HCT116 (cell line): ENCODE measurements around the gene DOP1A. TPM values are rescaled to one million over a fixed set of nuclear protein-coding genes. Genes with fewer than 3 reads are reported as not detected.

Experiments
- ATAC-seq: fragments of 200-7000 bp; cut with Tn5 transposase; 2 replicates; pipeline ENCODE4 v1.9.1; 2020; ENCODE audit warnings: mild to moderate bottlenecking, moderate library complexity
- BruUV-seq: library from RNA; stranded (reverse); fragments of 400-500 nt; replicated peaks from 2 replicates; lab custom pipeline; 2021; lab: Mats Ljungman, UMichigan
- CTCF ChIA-PET: fragments of 300-600 bp; sonication (Branson Sonifier 250); formaldehyde crosslinking; loops from one replicate; lab custom pipeline; 2021; ENCODE audit warnings: antibody characterized with exemption; lab: Charles Lee
- POLR2A ChIA-PET: fragments of 300-600, 350-600 bp; sonication (Branson Sonifier 250); formaldehyde crosslinking; loops from one replicate; lab custom pipeline; 2021; ENCODE audit warnings: antibody characterized with exemption; lab: Charles Lee
- RAD21 ChIA-PET, 2 experiments: fragments of 300-600 bp; sonication (Branson Sonifier 250); formaldehyde crosslinking; loops; one replicate each; lab custom pipeline; 2023; ENCODE audit warnings: low total read pairs in 2 of 2; ENCODE audit not compliant: uncharacterized antibody in 2 of 2, unreplicated experiment in 2 of 2, low non-redundant PET in 1 of 2; lab: Charles Lee
- DNase-seq: peaks from one replicate; pipeline ENCODE4 v3.0.0-alpha.2; 2010; ENCODE audit warnings: low read depth, low spot score
- H2AFZ ChIP-seq: fragments of 200-600 bp; shearing (Covaris generic), sonication (generic); 2 replicates; pipeline ENCODE4 v1.6.1; 2017; ENCODE audit warnings: low read depth, mixed run types, mixed read lengths, antibody characterized with exemption, low read length; ENCODE audit not compliant: poor library complexity, severe bottlenecking
- H3K27ac ChIP-seq: 2 replicates; pipeline ENCODE4 v1.5.1; 2012; ENCODE audit warnings: low read depth, low read length
- H3K27me3 ChIP-seq: fragments of 200-600 bp; sonication (generic); 2 replicates; pipeline ENCODE4 v1.6.1; 2016; ENCODE audit warnings: mixed run types, low read length, mixed read lengths; ENCODE audit not compliant: insufficient read depth
- H3K36me3 ChIP-seq, 2 experiments: fragments of 200-500 bp in 1 of 2; fragments of 200-600 bp in 1 of 2; sonication (Bioruptor generic) in 1 of 2; sonication (generic) in 1 of 2; 2 replicates each; pipeline versions ENCODE4 v1.5.1 to v1.6.1; 2014 to 2016; ENCODE audit warnings: low read length in 2 of 2, inconsistent platforms in 1 of 2, mixed read lengths in 1 of 2, mixed run types in 1 of 2; ENCODE audit not compliant: insufficient read depth in 2 of 2, control insufficient read depth in 1 of 2
- H3K4me1 ChIP-seq, 2 experiments: fragments of 200-600 bp in 1 of 2; sonication (generic) in 1 of 2; 2 replicates each; pipeline versions ENCODE4 v1.5.1 to v1.6.1; 2012 to 2017; ENCODE audit warnings: low read length in 2 of 2, inconsistent platforms in 1 of 2, mild to moderate bottlenecking in 1 of 2, mixed read lengths in 1 of 2, mixed run types in 1 of 2, moderate library complexity in 1 of 2; ENCODE audit not compliant: insufficient read depth in 2 of 2, control insufficient read depth in 1 of 2
- H3K4me2 ChIP-seq: fragments of 200-600 bp; sonication (generic); 2 replicates; pipeline ENCODE4 v1.6.1; 2017; ENCODE audit warnings: mixed run types, low read length, mixed read lengths
- H3K4me3 ChIP-seq, 2 experiments: fragments of 200-600 bp in 1 of 2; sonication (generic) in 1 of 2; replicated peaks in 1 of 2; 2 replicates each; pipeline ENCODE4 v1.5.1; 2011 to 2016; ENCODE audit warnings: low read length in 2 of 2, control low read depth in 1 of 2, low read depth in 1 of 2, mild to moderate bottlenecking in 1 of 2, mixed read lengths in 1 of 2, mixed run types in 1 of 2
- H3K79me2 ChIP-seq: fragments of 200-600 bp; sonication (generic); 2 replicates; pipeline ENCODE4 v1.6.1; 2017; ENCODE audit warnings: mild to moderate bottlenecking, mixed run types, low read length, moderate library complexity, mixed read lengths; ENCODE audit not compliant: insufficient read depth
- H3K9ac ChIP-seq: fragments of 200-600 bp; sonication (generic); 2 replicates; pipeline ENCODE4 v1.6.1; 2016; ENCODE audit warnings: low read length, mixed read lengths
- H3K9me2 ChIP-seq: fragments of 200-600 bp; sonication (generic), shearing (Covaris generic); 2 replicates; pipeline ENCODE4 v1.6.1; 2017; ENCODE audit warnings: mixed run types, mild to moderate bottlenecking, moderate library complexity; ENCODE audit not compliant: insufficient read depth
- H3K9me3 ChIP-seq, 2 experiments: fragments of 200-500 bp in 1 of 2; fragments of 200-600 bp in 1 of 2; sonication (Bioruptor generic) in 1 of 2; sonication (generic) in 1 of 2; 2 replicates each; pipeline ENCODE4 v1.6.1; 2014 to 2017; ENCODE audit warnings: low read length in 2 of 2, mixed read lengths in 2 of 2, inconsistent platforms in 1 of 2, low read depth in 1 of 2, mild to moderate bottlenecking in 1 of 2, mixed run types in 1 of 2, moderate library complexity in 1 of 2; ENCODE audit not compliant: control insufficient read depth in 1 of 2, insufficient read depth in 1 of 2
- H4K20me1 ChIP-seq: fragments of 200-600 bp; sonication (generic), shearing (Covaris generic); 2 replicates; pipeline ENCODE4 v1.6.1; 2017; ENCODE audit warnings: mixed run types, mild to moderate bottlenecking, moderate library complexity; ENCODE audit not compliant: insufficient read depth
- CEBPB ChIP-seq: IDR thresholded peaks from 2 replicates; pipeline ENCODE4 v1.6.1; 2012; ENCODE audit warnings: low read depth
- FOSL1 ChIP-seq: IDR thresholded peaks from 2 replicates; pipeline ENCODE4 v1.6.1; 2012; ENCODE audit warnings: low read depth
- POLR2A ChIP-seq: IDR thresholded peaks from 2 replicates; pipeline ENCODE4 v1.7.0; 2011; ENCODE audit warnings: borderline replicate concordance; ENCODE audit not compliant: insufficient read depth, insufficient read length; ENCODE audit errors: extremely low read depth
- RAD21 ChIP-seq: IDR thresholded peaks from 2 replicates; pipeline ENCODE4 v1.6.1; 2012; ENCODE audit warnings: low read depth, mild to moderate bottlenecking
- REST ChIP-seq: IDR thresholded peaks from 2 replicates; pipeline ENCODE4 v1.6.1; 2012; ENCODE audit warnings: low read depth
- SIN3A ChIP-seq: IDR thresholded peaks from 2 replicates; pipeline ENCODE4 v1.6.1; 2012; ENCODE audit warnings: low read depth
- SRF ChIP-seq: IDR thresholded peaks from 2 replicates; pipeline ENCODE4 v1.6.1; 2012; ENCODE audit warnings: low read depth
- ZBTB33 ChIP-seq: IDR thresholded peaks from 2 replicates; pipeline ENCODE4 v1.6.1; 2011; ENCODE audit warnings: mild to moderate bottlenecking, low read length, moderate library complexity; ENCODE audit not compliant: insufficient replicate concordance; ENCODE audit errors: extremely low read depth
- intact Hi-C: fragments of 100-400 bp; cut with micrococcal nuclease; formaldehyde crosslinking; loops from 2 replicates; pipeline ENCODE4 v1.10.0; 2022
- total RNA-seq: library from RNA; stranded (reverse); gene quantifications from one replicate; pipeline ENCODE4 v1.2.1, GENCODE V29; 2021; ENCODE audit not compliant: unreplicated experiment
- TF ChIP-seq, protein P1 (sequence below): IDR thresholded peaks from 2 replicates; pipeline ENCODE4 v1.6.1; 2012
- TF ChIP-seq, protein P2 (sequence below), 3 experiments: fragments of 200-600 bp in 1 of 3; sonication (generic) in 1 of 3; IDR thresholded peaks in 2 of 3; conservative IDR thresholded peaks in 1 of 3; 2 replicates each; pipeline ENCODE4 v1.5.1; 2012 to 2017; ENCODE audit warnings: low read depth in 2 of 3, low read length in 2 of 3, antibody characterized with exemption in 1 of 3, borderline replicate concordance in 1 of 3, control low read depth in 1 of 3, mild to moderate bottlenecking in 1 of 3, mixed read lengths in 1 of 3, mixed run types in 1 of 3, moderate library complexity in 1 of 3; ENCODE audit not compliant: insufficient read depth in 1 of 3

The DOP1A gene
- total RNA-seq, 1 experiment from 2014 or later: 7.1 TPM

DNA sequence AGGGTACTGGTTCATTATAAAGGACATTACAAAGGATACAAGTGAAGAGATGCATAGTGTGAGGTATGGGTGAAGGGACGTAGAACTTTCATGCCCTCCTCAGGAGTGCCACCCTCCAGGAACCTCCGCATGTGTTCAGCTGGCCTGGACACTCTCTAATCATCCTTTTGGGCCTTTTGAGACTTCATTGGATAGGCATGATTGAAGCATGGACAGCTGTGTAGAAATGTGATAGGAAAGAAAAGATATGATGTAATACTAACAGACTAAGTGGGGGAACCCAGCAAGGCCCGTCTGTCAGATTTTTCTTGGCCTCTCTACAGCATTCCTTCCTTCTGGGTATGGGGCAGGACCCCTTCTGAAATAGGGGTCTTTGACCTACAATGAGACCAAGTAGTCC is 31.1 kb downstream of the DOP1A start (continued):
- TF ChIP-seq REST (no peak), ZBTB33 (no peak)
- TF ChIP-seq, protein P1, sequence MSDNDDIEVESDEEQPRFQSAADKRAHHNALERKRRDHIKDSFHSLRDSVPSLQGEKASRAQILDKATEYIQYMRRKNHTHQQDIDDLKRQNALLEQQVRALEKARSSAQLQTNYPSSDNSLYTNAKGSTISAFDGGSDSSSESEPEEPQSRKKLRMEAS: no peak

DNA sequence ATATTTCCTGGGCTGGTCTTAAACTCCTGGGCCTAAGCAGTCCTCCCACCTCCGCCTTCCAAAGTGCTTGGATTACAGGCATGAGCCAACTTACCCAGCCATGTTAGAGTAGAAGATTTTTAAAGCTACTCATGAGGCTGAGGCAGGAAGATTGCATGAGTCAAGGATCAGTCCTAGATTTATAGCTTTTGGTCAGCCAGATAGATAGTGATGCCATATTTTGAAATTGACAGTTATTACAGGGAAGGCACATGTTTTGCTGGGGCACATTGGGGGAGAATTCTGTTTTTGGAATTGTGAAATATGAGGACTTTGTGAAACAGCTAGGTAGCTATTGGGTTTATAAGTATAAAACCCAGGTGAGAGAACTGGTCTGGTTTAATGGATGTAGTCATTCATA is 40.9 kb downstream of the DOP1A start:
- ChIA-PET CTCF (no interaction called here), POLR2A (no interaction called here), RAD21 (no interaction called here)
- DNase-seq (no peak), ATAC-seq (no peak)
- Histone ChIP-seq H3K36me3 (no peaks in the 10 kb centered on the region), H3K4me1 (no peaks in the 10 kb centered on the region), H3K4me3 (no peak overlapping the region), H3K79me2 (no peaks in the 10 kb centered on the region), H3K9ac (no peak overlapping the region), H3K4me2 (no peak overlapping the region), H3K27ac (no peak overlapping the region), H3K9me2 (no peaks in the 10 kb centered on the region), H3K9me3 (no peaks in the 10 kb centered on the region), H3K27me3 (no peaks in the 10 kb centered on the region), H2AFZ (no peak overlapping the region), H4K20me1 (no peaks in the 10 kb centered on the region)
- intact Hi-C loops: no loop called here
- no TSS peak for BruUV-seq
- TF ChIP-seq SIN3A (no peak), REST (no peak), SRF (no peak), FOSL1 (no peak), ZBTB33 (no peak), POLR2A (no peak), RAD21 (no peak), CEBPB (no peak)
- TF ChIP-seq, protein P2, sequence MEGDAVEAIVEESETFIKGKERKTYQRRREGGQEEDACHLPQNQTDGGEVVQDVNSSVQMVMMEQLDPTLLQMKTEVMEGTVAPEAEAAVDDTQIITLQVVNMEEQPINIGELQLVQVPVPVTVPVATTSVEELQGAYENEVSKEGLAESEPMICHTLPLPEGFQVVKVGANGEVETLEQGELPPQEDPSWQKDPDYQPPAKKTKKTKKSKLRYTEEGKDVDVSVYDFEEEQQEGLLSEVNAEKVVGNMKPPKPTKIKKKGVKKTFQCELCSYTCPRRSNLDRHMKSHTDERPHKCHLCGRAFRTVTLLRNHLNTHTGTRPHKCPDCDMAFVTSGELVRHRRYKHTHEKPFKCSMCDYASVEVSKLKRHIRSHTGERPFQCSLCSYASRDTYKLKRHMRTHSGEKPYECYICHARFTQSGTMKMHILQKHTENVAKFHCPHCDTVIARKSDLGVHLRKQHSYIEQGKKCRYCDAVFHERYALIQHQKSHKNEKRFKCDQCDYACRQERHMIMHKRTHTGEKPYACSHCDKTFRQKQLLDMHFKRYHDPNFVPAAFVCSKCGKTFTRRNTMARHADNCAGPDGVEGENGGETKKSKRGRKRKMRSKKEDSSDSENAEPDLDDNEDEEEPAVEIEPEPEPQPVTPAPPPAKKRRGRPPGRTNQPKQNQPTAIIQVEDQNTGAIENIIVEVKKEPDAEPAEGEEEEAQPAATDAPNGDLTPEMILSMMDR (IDR thresholded peaks at IDR 0.05 in 2 of 3, conservative IDR thresholded peaks at IDR 0.05 in 1 of 3; ENCODE audit: borderline replicate concordance in 1 of 3, insufficient read depth in 1 of 3, low read depth in 2 of 3, low read length in 2 of 3): no peak
